WERI-Rb-1 (cell line): ENCODE measurements around the gene ANKRD66.

ENCODE experiments used
- DNase-seq: peaks from one replicate; pipeline ENCODE4 v3.0.0-alpha.2; 2020
- H3K27ac ChIP-seq: fragments of 250-450 bp; sonication (Bioruptor Pico); 2 replicates; pipeline ENCODE4 v1.5.1; 2020; ENCODE audit warnings: mild to moderate bottlenecking, moderate library complexity
- H3K27me3 ChIP-seq: fragments of 250-450 bp; sonication (Bioruptor Pico); 2 replicates; pipeline ENCODE4 v1.5.1; 2021; ENCODE audit warnings: mild to moderate bottlenecking, low read depth, moderate library complexity; ENCODE audit not compliant: insufficient read depth, severe bottlenecking
- H3K36me3 ChIP-seq: fragments of 250-450 bp; sonication (Bioruptor Pico); 2 replicates; pipeline ENCODE4 v1.5.1; 2020; ENCODE audit warnings: mild to moderate bottlenecking, moderate library complexity
- H3K4me3 ChIP-seq: 2 replicates; pipeline ENCODE4 v1.5.1; 2011; ENCODE audit warnings: low read depth, mild to moderate bottlenecking, control low read depth, low read length
- H3K9me3 ChIP-seq: fragments of 250-450 bp; sonication (Bioruptor Pico); 2 replicates; pipeline ENCODE4 v1.5.1; 2021; ENCODE audit warnings: mild to moderate bottlenecking, moderate library complexity; ENCODE audit not compliant: severe bottlenecking
- TF ChIP-seq, protein P1 (sequence below): IDR thresholded peaks from 2 replicates; pipeline ENCODE4 v1.5.1; 2011; ENCODE audit warnings: low read depth, mild to moderate bottlenecking, control low read depth, inconsistent platforms, low read length

ANKRD66 gene

GRCh38 chr6:46734867-46735719, 11.6 kb upstream of the ANKRD66 start, which contains the start of gene PLA2G7:
Gene PLA2G7, minus strand, starts transcription at chr6:46735375. Its CDS starts 12,484 bp downstream, at chr6:46722891.
- Histone ChIP-seq H3K36me3 (no peaks in the 10 kb centered on the region), H3K27me3 (no peaks in the 10 kb centered on the region), H3K4me3 (peak within 1 kb of the TSS; percentile 63), H3K9me3 (no peaks in the 10 kb centered on the region), H3K27ac (no peak within 1 kb of the TSS; the same call in 1 of the 2 replicates)
- TF ChIP-seq, protein P1, sequence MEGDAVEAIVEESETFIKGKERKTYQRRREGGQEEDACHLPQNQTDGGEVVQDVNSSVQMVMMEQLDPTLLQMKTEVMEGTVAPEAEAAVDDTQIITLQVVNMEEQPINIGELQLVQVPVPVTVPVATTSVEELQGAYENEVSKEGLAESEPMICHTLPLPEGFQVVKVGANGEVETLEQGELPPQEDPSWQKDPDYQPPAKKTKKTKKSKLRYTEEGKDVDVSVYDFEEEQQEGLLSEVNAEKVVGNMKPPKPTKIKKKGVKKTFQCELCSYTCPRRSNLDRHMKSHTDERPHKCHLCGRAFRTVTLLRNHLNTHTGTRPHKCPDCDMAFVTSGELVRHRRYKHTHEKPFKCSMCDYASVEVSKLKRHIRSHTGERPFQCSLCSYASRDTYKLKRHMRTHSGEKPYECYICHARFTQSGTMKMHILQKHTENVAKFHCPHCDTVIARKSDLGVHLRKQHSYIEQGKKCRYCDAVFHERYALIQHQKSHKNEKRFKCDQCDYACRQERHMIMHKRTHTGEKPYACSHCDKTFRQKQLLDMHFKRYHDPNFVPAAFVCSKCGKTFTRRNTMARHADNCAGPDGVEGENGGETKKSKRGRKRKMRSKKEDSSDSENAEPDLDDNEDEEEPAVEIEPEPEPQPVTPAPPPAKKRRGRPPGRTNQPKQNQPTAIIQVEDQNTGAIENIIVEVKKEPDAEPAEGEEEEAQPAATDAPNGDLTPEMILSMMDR, result 0 out of 2 replicates have a peak, but pooled peaks have one; percentile 4
- DNase-seq, result peak; percentile 59

- Histone ChIP-seq H3K27ac (no peak overlapping the region), H3K9me3 (no peaks in the 10 kb centered on the region), H3K4me3 (peak overlapping the region; percentile 63)
Measured at GRCh38 chr6:46735720-46736031, 11.1 kb upstream of the ANKRD66 start.

DNA sequence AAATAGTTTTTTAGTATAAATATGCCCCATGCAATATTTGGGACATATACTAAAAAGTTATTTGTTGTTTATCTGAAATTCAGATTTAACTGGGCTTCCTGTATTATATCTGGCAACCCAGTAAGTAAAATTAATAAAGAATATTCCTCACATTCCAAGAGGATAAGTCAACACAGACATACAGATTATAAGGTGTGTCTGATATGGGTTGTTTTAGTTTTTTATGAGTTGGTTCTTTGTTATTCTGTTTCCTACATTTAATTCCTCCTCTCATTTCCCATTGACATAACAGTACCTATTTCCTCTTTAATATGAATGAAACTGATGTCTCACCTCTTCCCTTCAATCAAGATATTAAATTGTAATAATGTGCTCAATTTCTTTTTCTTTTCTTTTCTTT, 9.8 kb upstream of the ANKRD66 start:
- H3K4me3 ChIP-seq, result no peak overlapping the region
- H3K27ac ChIP-seq, result no peak overlapping the region
- no peaks in the 10 kb centered on the region for H3K27me3 ChIP-seq
- H3K36me3 ChIP-seq, result no peaks in the 10 kb centered on the region
- no peak for DNase-seq
- TF ChIP-seq, protein P1, result no peak
- no peaks in the 10 kb centered on the region for H3K9me3 ChIP-seq

More at GRCh38 chr6:46735720-46736031, 11.1 kb upstream of the ANKRD66 start:
- no peaks in the 10 kb centered on the region for H3K36me3 ChIP-seq
- TF ChIP-seq, protein P1, result no peak
- no peaks in the 10 kb centered on the region for H3K27me3 ChIP-seq
- no peak for DNase-seq

DNA sequence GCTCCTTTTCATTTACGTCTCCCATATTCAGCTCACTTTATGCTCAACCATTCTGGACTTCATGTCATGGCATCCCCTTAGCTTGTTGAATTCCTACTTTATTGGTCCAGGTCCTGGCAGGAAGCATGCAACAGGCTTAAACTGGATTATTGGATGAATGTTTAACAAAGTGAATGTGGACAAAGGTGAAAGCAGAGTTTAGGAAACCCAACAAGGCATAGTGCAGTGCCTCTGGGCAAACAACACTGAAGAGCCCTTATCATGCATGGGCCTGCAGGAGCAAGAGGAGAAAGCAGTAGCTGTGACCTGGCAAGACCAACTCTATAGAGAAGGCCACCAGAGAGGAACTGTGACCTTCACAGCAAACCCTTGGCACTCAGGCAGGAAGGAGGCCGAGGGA, 5.3 kb upstream of the ANKRD66 start:
- H3K9me3 ChIP-seq, result no peaks in the 10 kb centered on the region
- no peak overlapping the region for H3K4me3 ChIP-seq
- TF ChIP-seq, protein P1, result no peak
- DNase-seq, result no peak
- H3K27me3 ChIP-seq, result no peaks in the 10 kb centered on the region
- H3K36me3 ChIP-seq, result no peaks in the 10 kb centered on the region
- no peak overlapping the region for H3K27ac ChIP-seq

GRCh38 chr6:46741910-46742309, 4.8 kb upstream of the ANKRD66 start:
- Histone ChIP-seq H3K9me3 (no peaks in the 10 kb centered on the region), H3K27me3 (no peaks in the 10 kb centered on the region), H3K27ac (no peak overlapping the region), H3K4me3 (no peak overlapping the region), H3K36me3 (no peaks in the 10 kb centered on the region)
- TF ChIP-seq, protein P1, result no peak
- DNase-seq, result no peak
